Gastroesophageal sphincter (tissue), 3 donors: ENCODE measurements around the gene TAX1BP1.

Source experiments
- EP300 ChIP-seq: sonication (generic); formaldehyde crosslinking; IDR thresholded peaks from one replicate; pipeline ENCODE4 v1.6.1; 2017; ENCODE audit warnings: antibody characterized with exemption, mild to moderate bottlenecking
- POLR2A ChIP-seq, 2 donors: fragments of 450-650 bp; IDR thresholded peaks; one replicate each; pipeline ENCODE4 v1.6.1; 2017; ENCODE audit warnings: antibody characterized with exemption in 2 of 2, mild to moderate bottlenecking in 2 of 2, moderate library complexity in 1 of 2
- POLR2AphosphoS5 ChIP-seq: sonication (generic); formaldehyde crosslinking; IDR thresholded peaks from one replicate; pipeline ENCODE4 v1.6.1; 2017; ENCODE audit warnings: antibody characterized with exemption
- TF ChIP-seq, protein P1 (sequence below), 4 experiments: fragments of 200-600 bp in 2 of 4; fragments of 450-650 bp in 2 of 4; sonication (generic) in 1 of 4; IDR thresholded peaks; one replicate each; pipeline ENCODE4 v1.5.1; 2017 to 2019; ENCODE audit warnings: antibody characterized with exemption in 4 of 4, mild to moderate bottlenecking in 2 of 4, moderate library complexity in 2 of 4

DNA sequence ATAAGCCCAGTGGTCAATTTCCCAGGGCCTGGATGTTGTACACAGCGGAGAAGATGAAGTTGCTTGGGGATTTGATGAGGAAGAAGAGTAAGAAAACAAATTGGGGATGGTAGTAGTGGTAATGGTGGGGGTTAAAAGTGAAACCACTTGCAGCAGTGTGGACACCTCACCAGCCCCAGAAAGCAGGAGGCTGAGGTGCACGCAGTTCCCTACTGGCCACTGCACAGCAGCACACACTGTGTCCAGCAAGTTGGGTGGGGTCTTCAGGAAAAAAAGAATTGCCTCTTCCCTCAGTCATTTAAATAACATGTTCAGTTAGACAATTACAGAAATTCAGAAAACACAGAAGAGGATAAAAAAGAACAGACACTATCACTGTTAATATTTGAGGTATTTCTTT is 96.6 kb downstream of the TAX1BP1 start:
- TF ChIP-seq POLR2A (IDR thresholded peaks at IDR 0.05) (no peak), POLR2AphosphoS5 (no peak), EP300 (no peak)
- TF ChIP-seq, protein P1, sequence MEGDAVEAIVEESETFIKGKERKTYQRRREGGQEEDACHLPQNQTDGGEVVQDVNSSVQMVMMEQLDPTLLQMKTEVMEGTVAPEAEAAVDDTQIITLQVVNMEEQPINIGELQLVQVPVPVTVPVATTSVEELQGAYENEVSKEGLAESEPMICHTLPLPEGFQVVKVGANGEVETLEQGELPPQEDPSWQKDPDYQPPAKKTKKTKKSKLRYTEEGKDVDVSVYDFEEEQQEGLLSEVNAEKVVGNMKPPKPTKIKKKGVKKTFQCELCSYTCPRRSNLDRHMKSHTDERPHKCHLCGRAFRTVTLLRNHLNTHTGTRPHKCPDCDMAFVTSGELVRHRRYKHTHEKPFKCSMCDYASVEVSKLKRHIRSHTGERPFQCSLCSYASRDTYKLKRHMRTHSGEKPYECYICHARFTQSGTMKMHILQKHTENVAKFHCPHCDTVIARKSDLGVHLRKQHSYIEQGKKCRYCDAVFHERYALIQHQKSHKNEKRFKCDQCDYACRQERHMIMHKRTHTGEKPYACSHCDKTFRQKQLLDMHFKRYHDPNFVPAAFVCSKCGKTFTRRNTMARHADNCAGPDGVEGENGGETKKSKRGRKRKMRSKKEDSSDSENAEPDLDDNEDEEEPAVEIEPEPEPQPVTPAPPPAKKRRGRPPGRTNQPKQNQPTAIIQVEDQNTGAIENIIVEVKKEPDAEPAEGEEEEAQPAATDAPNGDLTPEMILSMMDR (IDR thresholded peaks at IDR 0.05) = no peak
